HG03060 (cell line): Measurements from ENCODE around the gene RGS19.
"Not testable (repeated sequence)": the region's sequence is repeated elsewhere in the genome, so short reads cannot be mapped to it uniquely, and the experiment has no call there.

ENCODE experiments used
- ATAC-seq: cut with Tn5 transposase; IDR thresholded peaks from one replicate; pipeline ENCODE4 v1.9.1; 2021; ENCODE audit warnings: low read depth, moderate number of reproducible peaks; ENCODE audit not compliant: unreplicated experiment

Gene RGS19, protein sequence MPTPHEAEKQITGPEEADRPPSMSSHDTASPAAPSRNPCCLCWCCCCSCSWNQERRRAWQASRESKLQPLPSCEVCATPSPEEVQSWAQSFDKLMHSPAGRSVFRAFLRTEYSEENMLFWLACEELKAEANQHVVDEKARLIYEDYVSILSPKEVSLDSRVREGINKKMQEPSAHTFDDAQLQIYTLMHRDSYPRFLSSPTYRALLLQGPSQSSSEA

GRCh38 chr20:64079273-64080012 lies at the start of gene RGS19:
Gene RGS19, minus strand, starts transcription at chr20:64079518. Its CDS starts 2,632 bp downstream, at chr20:64076886.
- no peak for ATAC-seq

DNA sequence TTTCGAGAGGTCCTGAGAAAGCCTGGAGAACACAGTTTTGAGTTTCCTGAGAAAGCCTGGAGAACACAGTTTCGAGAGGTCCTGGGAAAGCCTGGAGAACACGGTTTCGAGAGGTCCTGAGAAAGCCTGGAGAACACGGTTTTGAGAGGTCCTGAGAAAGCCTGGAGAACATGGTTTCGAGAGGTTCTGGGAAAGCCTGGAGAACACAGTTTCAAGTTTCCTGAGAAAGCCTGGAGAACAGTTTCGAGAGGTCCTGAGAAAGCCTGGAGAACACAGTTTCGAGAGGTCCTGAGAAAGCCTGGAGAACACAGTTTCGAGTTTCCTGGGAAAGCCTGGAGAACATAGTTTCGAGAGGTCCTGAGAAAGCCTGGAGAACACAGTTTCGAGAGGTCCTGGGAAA lies 44.2 kb upstream of the RGS19 start:
- not testable (repeated sequence) for ATAC-seq

- not testable (repeated sequence) for ATAC-seq
These were observed 43.6 kb upstream of the RGS19 start for GRCh38 chr20:64122927-64123326.

GRCh38 chr20:64121586-64121985 lies 42.3 kb upstream of the RGS19 start:
- ATAC-seq = no peak

- no peak for ATAC-seq
These were observed 40.5 kb upstream of the RGS19 start for GRCh38 chr20:64119681-64120341.

DNA sequence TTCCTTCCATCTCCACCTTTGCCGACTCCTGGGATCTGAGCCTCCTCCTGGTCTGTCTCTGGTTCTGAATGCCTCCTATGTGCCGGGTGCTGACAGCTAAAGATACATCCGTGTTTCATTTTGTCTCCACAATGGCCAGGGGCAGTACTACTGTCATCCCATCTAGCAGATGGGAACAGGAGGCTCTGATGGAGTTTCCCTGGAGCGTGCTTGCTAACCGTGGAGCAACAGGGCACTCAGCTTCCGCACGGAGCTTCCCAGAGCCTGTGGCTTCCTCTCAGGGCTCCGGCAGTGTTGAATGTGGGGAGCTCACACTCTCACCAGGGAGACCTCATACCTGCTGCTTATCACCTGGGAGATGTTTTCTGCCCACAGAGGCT lies 40.0 kb upstream of the RGS19 start:
- ATAC-seq = no peak

DNA sequence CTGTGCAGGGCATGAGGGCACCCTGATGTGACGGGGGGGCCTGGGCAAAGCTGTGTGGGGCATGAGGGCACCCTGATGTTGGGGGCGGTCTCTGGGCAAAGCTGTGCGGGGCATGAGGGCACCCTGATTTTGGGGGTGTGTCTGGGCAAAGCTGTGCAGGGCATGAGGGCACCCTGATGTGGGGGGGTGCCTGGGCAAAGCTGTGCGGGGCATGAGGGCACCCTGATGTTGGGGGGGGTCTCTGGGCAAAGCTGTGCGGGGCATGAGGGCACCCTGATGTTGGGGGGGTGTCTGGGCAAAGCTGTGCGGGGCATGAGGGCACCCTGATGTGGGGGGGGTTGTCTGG lies 38.1 kb upstream of the RGS19 start:
- not testable (repeated sequence) for ATAC-seq

DNA sequence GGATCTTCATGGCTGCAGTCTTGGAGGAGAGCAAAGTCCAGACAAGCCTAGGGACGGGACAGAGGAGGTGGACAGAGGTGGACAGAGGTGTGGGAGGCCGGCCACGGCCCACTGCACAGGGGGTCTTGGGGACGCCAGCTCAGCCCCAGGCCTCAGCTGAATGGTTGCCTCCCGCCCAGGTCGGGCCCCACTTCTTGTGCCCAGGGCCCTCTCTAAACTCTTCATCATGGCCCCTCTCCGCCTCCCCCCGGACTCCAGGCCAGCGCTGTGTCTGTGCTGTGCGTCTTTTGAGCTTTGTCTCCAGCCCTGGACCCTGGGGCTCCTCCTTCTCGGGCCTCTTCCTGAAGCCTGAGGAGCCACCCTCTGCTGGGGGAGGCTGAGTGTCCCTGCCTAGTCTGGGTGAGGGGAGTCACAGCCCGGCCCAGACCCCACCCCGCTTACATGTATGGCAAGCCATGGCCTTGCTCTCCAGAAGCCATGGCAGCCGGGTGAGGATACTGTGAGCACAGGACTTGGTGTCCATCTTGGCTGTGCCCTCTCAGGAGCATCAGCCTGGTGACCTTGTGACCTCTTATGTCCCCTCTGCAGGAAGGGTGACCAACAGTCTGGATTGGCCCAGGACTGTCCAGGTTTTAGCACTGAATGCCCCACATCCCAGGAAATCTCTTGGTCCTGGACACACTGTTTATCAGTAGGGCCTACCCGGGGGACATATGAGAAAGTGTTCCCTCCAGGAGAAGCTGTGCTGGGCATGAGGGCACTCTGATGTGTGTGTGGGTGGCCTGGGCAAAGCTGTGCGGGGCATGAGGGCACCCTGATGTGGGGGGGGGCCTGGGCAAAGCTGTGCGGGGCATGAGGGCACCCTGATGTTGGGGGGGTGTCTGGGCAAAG lies 37.5 kb upstream of the RGS19 start:
- no peak for ATAC-seq

DNA sequence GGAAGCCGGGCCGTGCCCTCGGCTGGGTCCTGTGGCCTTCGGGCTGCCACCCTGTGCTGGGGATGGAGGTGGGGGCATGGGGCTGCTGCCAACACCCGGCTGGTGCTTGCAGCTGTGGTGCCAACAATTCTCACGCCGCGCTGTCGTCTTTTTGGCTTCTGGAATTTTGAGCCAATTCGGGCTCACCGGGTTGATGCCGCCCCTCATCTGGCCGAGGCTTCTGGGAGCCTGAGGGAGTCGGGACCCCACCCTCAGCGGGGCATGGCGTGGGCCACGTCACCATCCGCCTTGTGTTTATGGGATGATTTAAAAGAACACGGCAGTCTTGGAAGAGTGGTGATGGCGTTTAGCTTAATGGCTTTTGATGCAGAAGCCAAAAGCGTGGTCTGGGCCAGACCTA lies 36.7 kb upstream of the RGS19 start:
- ATAC-seq = no peak

GRCh38 chr20:64115171-64115911 lies 36.0 kb upstream of the RGS19 start:
- ATAC-seq = no peak

DNA sequence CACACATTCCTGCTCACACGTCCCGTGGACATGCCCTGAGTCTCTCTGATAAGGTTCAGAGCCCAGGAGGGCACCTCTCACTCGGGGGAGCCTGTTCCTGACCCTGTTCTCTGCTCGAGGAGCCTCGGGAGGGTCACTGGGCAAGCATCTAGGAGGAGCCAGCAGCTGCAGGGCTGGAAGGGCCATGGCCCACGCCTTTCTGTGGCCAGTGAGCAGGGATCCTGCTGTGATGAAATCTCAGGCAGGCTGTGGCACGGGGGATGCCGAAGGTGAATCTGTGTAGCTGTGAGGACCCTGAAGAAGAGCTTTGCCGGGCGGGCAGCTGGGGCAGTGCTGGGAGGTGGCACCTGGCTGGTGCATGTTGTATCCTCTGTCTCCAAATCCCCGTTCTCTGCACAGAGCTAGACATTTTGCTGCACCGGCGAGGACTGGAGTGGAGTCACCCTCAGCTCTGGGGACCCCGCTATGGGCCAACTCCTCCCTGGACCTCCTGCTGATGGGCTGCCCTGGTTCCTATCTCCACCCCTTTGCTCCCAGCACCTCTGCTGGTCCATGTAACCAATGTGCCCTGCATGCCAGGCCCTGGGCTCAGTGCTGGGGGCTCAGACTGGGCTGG lies 35.1 kb upstream of the RGS19 start:
- no peak for ATAC-seq

- no peak for ATAC-seq
These were observed 34.6 kb upstream of the RGS19 start for GRCh38 chr20:64113796-64114355.

- no peak for ATAC-seq
These were observed 34.1 kb upstream of the RGS19 start for GRCh38 chr20:64113444-64113775.

DNA sequence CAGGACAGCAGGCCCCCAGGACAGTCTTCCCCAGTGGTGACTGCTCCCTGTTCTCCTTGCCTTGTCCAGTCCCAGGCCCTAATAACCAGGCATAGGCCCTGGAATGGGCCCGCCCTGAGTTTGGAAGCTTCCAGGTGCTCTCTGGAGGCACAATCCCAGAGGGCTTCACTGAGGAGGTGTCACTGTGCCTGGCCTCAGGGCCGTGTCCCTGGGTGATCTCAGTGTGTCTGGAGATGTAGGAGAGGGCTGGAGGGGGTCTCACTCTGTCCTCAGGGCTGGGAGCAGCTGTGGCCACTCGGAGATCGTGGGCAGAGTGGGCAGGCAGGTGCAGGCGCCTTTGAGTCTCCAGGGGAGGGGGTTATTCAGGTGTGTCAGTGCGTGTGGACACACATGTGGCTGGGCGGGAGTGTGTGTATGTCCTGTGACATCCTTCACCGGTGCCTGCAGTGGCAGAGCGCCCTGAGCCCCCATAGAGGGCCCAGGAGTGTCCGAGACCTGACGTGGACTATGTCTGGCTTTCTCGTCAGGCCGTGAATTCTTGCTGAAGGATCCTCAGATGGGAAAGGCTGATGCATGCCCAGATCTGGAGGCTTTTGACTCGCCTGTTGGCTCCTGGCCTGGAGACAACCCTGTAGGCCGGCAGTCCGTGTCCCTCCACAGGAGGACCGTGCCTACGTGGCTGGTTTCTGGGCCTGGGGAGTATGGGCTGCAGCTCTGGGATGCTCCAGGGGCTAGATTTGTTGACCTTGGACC lies 33.5 kb upstream of the RGS19 start:
- no peak for ATAC-seq

- no peak for ATAC-seq
These were observed 32.7 kb upstream of the RGS19 start for GRCh38 chr20:64111841-64112641.

DNA sequence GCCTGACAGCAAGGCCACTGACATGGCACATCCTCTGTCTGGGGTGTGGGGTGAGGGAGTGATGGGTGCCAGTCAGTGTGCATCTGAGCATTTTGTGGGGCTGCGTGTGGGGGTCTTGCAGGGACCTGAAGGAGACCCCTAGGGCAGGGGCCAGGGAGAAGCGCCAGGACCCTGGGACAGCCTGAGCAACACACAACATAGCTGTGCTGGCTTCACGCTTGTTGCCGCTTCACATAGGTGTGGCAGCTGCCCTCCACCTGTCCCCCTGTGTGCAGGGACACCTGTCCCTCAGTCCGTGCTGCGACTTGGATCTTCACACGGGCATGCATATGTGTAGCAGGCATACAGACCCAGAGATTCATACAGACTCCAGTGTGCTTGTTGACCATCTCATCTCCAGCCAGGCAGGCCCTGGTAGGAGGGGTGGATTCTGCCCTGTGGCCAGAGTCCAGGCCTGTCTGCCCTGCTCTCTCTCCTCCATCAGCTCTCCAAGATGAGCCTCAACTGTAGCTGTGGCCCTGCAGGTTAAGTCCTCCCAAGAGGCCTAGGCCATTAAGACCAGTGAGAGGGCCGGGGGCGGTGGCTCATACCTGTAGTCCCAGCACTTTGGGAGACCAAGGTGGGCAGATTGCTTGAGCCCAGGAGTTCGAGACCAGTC lies 31.2 kb upstream of the RGS19 start:
- no peak for ATAC-seq

- no peak for ATAC-seq
These were observed 30.6 kb upstream of the RGS19 start for GRCh38 chr20:64109831-64110391.
